CD4-positive, alpha-beta T cell treated with Interleukin-15 for 1 hour (primary cell): Measurements from ENCODE around the gene KIF3A.

Experiments used
- DNase-seq: peaks from one replicate; pipeline ENCODE4 v3.0.0-alpha.2; 2020

The KIF3A gene

GRCh38 chr5:132736853-132737833 lies at the start of gene KIF3A:
KIF3A (minus strand) TSS chr5:132737546; CDS start chr5:132737419, 127 bp downstream.
- DNase-seq = peak; percentile 99

DNA sequence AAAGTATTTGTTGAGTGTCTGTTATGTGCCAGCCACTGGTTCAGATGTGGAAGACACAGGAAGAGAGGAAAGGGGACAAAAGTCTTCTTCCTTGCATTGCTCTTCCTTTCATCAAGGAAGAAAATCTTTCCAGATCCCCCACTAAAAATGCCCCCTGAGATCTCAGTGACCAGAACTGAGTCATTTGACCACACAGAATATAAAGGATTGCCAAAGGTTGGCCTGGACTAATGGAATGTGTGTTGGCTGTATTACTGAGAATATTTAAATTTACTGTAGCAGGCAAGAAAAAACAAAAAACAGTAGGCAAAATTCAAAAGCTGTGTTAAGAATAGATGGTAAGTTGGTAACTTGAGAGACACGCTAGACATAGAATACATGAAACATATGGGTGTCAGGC lies 49.7 kb upstream of the KIF3A start:
- DNase-seq = no peak

- DNase-seq = no peak
Measured at GRCh38 chr5:132785864-132786263, 48.5 kb upstream of the KIF3A start.

DNA sequence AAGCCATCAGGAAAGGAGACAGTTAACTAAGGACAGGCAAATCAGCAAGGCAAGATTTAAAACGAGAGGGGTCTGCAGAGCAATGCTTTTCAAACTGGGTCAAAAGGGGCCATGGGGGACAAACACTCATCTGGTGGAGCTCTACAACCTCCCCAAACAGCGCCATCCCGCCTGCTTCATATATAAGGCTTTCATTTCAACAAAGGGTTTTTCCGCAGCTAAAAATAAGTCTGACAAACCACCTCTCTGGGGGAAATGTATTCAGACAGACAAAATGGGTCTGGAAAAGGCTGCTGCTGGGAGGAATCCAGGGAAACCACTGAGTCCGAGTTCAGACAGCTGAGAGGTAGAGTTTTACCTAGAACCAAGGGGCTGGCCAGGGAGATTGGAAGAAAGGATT lies 48.0 kb upstream of the KIF3A start:
- DNase-seq = no peak

- peak; percentile 17 for DNase-seq
Measured at GRCh38 chr5:132782101-132782500, 44.8 kb upstream of the KIF3A start.

DNA sequence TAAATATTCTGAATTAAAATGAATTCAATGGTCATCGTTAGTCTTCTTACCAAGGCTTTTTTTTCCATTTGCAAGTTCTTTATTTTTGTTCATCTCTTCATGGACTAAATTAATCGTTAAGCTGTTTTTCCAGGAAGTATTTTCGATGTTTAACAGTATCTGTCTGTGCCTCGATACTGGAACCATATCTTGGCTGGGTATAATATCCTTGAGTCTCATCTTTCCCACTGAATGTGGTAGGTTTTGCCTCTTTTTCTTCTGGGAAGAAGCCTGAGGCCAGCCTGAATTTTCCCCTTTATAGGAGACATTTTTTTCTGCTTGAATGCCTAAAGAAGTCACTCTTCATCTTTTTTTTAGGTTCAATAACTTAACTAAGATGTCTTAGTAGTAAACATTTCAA lies 43.7 kb upstream of the KIF3A start:
- no peak for DNase-seq

- no peak for DNase-seq
Measured at GRCh38 chr5:132780577-132780976, 43.2 kb upstream of the KIF3A start.

- DNase-seq = no peak
Measured at GRCh38 chr5:132779961-132780360, 42.6 kb upstream of the KIF3A start.

- DNase-seq = no peak
Measured at GRCh38 chr5:132778856-132779255, 41.5 kb upstream of the KIF3A start.

DNA sequence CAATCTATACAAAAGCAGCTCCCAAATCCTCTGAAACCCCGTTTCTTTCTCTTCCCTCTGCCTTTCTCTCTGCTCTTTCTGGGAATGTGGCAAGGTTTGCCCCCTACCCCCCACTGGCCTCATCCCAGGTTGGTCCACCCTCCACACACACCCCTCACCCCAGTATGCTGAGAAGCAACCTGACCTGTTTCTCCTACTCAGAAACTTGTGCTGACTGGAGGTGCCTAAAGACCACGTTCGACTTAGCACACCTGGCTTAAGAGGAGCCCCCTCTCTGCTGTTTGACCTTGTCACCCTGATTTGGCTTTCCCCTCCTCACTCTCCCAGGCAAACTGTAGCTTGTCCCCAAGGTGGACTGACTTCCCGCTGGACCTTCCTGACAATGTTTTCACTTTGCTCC lies 40.8 kb upstream of the KIF3A start:
- no peak for DNase-seq

DNA sequence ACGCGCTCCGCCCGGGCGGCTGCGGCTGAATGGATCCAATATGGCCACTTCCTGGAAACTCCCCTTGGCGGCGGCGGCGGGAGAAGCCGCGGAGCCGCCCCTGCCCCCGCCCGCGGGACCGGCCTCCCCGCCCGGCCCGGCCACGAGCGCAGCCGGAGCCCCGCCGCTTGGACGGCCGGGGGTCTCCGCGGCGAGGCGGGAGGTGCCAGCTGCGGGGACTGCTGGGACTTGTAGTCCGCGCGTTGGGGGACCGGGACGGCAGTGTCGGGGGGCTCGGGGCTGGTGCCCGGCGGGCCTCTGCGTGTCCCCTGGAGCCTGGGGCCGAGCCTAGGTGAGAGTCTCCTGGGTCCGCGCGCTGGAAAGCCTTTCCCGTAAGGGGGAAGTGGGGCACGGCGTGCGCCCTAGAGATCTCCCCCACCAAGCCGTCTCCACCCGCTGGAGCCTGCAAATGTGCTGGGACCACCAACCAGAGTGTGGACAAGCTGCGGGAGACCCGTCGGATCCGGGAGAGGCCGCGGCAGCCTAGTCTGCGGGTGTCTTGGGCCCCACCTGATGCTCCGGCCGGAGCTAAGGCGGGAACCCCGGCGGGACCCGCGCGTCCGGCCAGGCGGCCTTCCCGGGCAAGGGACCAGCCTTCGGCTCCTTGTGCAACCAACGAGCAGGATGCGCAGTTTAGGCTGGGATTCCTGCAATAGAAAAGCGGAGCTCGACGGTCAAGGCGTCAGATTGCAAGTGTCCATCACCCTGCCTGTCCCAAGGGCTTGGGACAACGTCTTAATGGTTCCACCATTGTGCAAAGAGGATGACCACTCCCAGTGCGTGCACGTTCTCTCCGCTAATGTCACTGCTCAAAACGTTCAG lies 40.1 kb upstream of the KIF3A start, which contains the start of gene SEPTIN8:
Gene SEPTIN8 (minus strand): TSS at position 31 of the 861 bp plus-strand sequence. CDS start 102 bp downstream, outside the sequence.
- peak; percentile 30 for DNase-seq

- DNase-seq = no peak
Measured at GRCh38 chr5:132776938-132777208, 39.5 kb upstream of the KIF3A start.

GRCh38 chr5:132776131-132776937 lies 39.0 kb upstream of the KIF3A start:
- DNase-seq = peak; percentile 12

- DNase-seq = no peak
Measured at GRCh38 chr5:132775476-132775961, 38.2 kb upstream of the KIF3A start.

DNA sequence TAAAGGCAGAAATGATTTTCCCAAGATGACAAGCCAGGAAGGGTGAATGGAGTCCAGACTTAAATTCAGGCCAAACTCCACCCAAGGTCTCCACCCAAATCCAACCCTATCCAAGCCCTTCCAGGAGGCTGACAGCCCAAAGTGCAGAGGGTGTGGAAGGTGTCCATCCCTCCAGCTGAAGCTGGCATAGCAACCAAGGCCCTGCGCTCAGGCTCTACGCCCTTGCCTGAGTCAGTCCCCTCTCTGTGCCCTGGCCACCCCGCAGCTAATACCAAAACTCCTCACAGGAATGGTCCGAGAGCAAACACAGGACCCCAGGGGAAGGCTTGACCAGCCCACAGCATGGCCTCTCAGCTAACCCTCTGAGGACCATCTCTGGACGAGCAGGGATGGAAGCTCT lies 37.5 kb upstream of the KIF3A start:
- peak; percentile 12 for DNase-seq

GRCh38 chr5:132774406-132774805 lies 37.1 kb upstream of the KIF3A start:
- no peak for DNase-seq

DNA sequence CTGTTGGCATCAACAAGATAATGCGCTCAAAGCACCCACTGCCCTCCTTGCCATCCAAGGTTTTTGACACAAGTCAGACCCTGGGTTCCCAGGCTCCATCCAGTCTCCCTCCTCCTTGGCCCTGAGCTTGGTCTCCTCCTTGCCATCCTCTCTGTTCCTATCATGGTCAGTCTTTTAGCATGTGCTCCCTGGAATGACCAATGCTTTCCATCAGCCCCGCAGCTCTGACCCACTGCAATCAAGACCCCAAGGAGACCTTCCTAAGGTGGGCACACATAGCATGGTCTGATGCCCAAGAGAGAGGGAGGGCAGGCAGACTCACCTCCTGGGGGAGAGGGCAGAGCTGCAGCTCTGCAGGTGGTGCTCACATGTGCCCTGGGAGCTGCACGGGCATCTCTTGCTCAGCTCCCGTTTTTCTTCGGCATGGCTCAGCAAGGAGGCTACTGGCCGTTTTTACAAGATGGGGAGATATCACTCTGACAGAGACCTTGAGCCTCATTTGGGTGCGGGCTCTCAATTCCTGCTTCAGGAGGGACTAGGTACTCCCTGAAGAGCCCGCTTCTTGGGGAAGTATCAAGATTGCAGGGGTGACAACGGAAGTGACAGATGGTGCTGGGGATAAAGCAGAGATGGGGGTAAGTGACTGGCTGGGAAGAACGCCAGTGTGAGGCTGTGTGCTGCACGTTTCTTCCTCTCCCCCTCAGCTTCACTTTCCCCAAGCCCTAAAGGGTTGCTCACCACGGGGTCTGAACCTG lies 36.4 kb upstream of the KIF3A start:
- DNase-seq = no peak

GRCh38 chr5:132773114-132773513 lies 35.8 kb upstream of the KIF3A start:
- DNase-seq = no peak

- no peak for DNase-seq
Measured at GRCh38 chr5:132772291-132773070, 35.1 kb upstream of the KIF3A start.

- DNase-seq = peak; percentile 4
Measured at GRCh38 chr5:132771503-132771998, 34.2 kb upstream of the KIF3A start.
